Measurements from ENCODE around the gene SREBF1. TPM values are rescaled to one million over a fixed set of nuclear protein-coding genes. Genes with fewer than 3 reads are reported as not detected.

SREBF1 gene
- total RNA-seq, 1 experiment from 2014 or later: 298 TPM

DNA sequence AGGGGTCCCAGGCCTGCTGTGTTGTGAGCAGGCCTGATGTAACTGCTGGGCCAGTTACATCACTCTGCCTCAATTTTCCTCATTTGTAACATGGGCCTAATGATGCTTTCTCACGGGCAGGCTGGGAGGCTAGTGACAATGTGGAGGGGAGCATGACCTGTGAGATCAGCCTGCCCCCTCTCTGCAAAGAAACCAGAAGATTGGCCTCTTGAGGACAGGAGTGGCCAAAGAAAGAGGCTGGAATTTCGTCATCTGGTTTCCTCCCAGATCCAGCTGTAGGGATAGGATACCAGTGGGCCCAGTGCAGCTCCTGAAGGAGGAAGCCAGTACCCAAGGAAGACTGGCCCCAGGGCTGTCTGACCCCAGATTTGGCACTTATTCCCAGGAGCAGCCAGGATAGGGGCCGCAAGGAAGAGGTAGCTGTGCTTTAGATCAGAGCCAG, 615 bp upstream of the SREBF1 start:
- Histone ChIP-seq H3K9me2 (ENCODE audit: insufficient read depth) (no peaks in the 10 kb centered on the region), H3K9ac (ENCODE audit: low read length) (peak overlapping the region; percentile 99), H2AFZ (ENCODE audit: low read depth, low read length, poor library complexity, severe bottlenecking) (no peak overlapping the region), H3K79me2 (ENCODE audit: insufficient read depth, low read length) (peaks cover 52% of the 10 kb centered on the region), H3K36me3 (ENCODE audit: control insufficient read depth in 1 of 2, insufficient read depth in 2 of 2, low read length in 2 of 2) (peaks cover 0 to 20% of the 10 kb centered on the region in 2 experiments; a peak in 1 of 4 replicates), H3K4me2 (ENCODE audit: low read length) (peak overlapping the region; percentile 88), H4K20me1 (ENCODE audit: insufficient read depth) (no peaks in the 10 kb centered on the region), H3K27me3 (ENCODE audit: insufficient read depth, low read length) (no peaks in the 10 kb centered on the region), H3K27ac (ENCODE audit: low read depth, low read length) (peak overlapping the region; percentile 98), H3K9me3 (ENCODE audit: control insufficient read depth in 1 of 2, insufficient read depth in 1 of 2, low read depth in 1 of 2, low read length in 2 of 2) (no peaks in the 10 kb centered on the region), H3K4me3 (replicated peaks in 1 of 2; ENCODE audit: low read depth in 1 of 2, low read length in 2 of 2) (peak overlapping the region; percentile 78 to 84), H3K4me1 (ENCODE audit: control insufficient read depth in 1 of 2, insufficient read depth in 2 of 2, low read length in 2 of 2) (peaks cover 66 to 83% of the 10 kb centered on the region in 2 experiments)
- intact Hi-C loops (cut with micrococcal nuclease): loop anchor here (10.0 kb wide), 1 partner anchor 153 kb away; the partner anchor contains the start of gene RAI1
- peak; percentile 13 for ATAC-seq
- RAD21 ChIA-PET (ENCODE audit: low non-redundant PET in 1 of 2, low total read pairs in 2 of 2, uncharacterized antibody in 2 of 2, unreplicated experiment in 2 of 2): no interaction called here
- 0 out of 2 replicates have a peak, but pooled peaks have one; percentile 25 for TF ChIP-seq SIN3A (IDR thresholded peaks at IDR 0.05; ENCODE audit: low read depth)
- peak; percentile 15 for TF ChIP-seq YY1 (IDR thresholded peaks at IDR 0.05; ENCODE audit: extremely low read depth, insufficient replicate concordance, low read depth, low read length)
- TF ChIP-seq, protein P1, sequence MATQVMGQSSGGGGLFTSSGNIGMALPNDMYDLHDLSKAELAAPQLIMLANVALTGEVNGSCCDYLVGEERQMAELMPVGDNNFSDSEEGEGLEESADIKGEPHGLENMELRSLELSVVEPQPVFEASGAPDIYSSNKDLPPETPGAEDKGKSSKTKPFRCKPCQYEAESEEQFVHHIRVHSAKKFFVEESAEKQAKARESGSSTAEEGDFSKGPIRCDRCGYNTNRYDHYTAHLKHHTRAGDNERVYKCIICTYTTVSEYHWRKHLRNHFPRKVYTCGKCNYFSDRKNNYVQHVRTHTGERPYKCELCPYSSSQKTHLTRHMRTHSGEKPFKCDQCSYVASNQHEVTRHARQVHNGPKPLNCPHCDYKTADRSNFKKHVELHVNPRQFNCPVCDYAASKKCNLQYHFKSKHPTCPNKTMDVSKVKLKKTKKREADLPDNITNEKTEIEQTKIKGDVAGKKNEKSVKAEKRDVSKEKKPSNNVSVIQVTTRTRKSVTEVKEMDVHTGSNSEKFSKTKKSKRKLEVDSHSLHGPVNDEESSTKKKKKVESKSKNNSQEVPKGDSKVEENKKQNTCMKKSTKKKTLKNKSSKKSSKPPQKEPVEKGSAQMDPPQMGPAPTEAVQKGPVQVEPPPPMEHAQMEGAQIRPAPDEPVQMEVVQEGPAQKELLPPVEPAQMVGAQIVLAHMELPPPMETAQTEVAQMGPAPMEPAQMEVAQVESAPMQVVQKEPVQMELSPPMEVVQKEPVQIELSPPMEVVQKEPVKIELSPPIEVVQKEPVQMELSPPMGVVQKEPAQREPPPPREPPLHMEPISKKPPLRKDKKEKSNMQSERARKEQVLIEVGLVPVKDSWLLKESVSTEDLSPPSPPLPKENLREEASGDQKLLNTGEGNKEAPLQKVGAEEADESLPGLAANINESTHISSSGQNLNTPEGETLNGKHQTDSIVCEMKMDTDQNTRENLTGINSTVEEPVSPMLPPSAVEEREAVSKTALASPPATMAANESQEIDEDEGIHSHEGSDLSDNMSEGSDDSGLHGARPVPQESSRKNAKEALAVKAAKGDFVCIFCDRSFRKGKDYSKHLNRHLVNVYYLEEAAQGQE (IDR thresholded peaks at IDR 0.05; ENCODE audit: low read depth): no peak
- TF ChIP-seq EZH2 (IDR thresholded peaks at IDR 0.05): no peak
- no peak for TF ChIP-seq POLR2AphosphoS5 (IDR thresholded peaks at IDR 0.05; ENCODE audit: low read depth, low read length)
- no peak for TF ChIP-seq TCF7L2 (IDR thresholded peaks at IDR 0.05; ENCODE audit: borderline replicate concordance, extremely low read depth, insufficient read depth, insufficient read length)
- TF ChIP-seq SP1 (IDR thresholded peaks at IDR 0.05; ENCODE audit: low read depth): no peak
- TF ChIP-seq POLR2A (IDR thresholded peaks at IDR 0.05; ENCODE audit: borderline replicate concordance, extremely low read depth, insufficient read depth, insufficient read length): peak; percentile 19
- TF ChIP-seq RAD21 (IDR thresholded peaks at IDR 0.05; ENCODE audit: low read depth): peak; percentile 18; the same call in 1 of the 2 replicates
- TF ChIP-seq, protein P2, sequence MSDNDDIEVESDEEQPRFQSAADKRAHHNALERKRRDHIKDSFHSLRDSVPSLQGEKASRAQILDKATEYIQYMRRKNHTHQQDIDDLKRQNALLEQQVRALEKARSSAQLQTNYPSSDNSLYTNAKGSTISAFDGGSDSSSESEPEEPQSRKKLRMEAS (IDR thresholded peaks at IDR 0.05): peak; percentile 51; the same call in 1 of the 2 replicates
- TF ChIP-seq, protein P3, sequence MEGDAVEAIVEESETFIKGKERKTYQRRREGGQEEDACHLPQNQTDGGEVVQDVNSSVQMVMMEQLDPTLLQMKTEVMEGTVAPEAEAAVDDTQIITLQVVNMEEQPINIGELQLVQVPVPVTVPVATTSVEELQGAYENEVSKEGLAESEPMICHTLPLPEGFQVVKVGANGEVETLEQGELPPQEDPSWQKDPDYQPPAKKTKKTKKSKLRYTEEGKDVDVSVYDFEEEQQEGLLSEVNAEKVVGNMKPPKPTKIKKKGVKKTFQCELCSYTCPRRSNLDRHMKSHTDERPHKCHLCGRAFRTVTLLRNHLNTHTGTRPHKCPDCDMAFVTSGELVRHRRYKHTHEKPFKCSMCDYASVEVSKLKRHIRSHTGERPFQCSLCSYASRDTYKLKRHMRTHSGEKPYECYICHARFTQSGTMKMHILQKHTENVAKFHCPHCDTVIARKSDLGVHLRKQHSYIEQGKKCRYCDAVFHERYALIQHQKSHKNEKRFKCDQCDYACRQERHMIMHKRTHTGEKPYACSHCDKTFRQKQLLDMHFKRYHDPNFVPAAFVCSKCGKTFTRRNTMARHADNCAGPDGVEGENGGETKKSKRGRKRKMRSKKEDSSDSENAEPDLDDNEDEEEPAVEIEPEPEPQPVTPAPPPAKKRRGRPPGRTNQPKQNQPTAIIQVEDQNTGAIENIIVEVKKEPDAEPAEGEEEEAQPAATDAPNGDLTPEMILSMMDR (IDR thresholded peaks at IDR 0.05 in 2 of 3, conservative IDR thresholded peaks at IDR 0.05 in 1 of 3; ENCODE audit: borderline replicate concordance in 1 of 3, insufficient read depth in 1 of 3, low read depth in 2 of 3, low read length in 2 of 3): no peak
- DNase-seq (ENCODE audit: low read depth, low spot score): peak; percentile 69
- CTCF ChIA-PET: interaction anchor here (1.2 to 2.0 kb wide), 5 partner anchors 9 to 82 kb away, joined by 3 to 7 read pairs (median 4); no protein-coding TSS in a partner anchor
- POLR2A ChIA-PET: interaction anchor here (1.0 to 4.2 kb wide), 12 partner anchors 9 to 162 kb away, joined by 3 to 112 read pairs (median 6); partner anchors contain the start of genes DRC3 and TOM1L2
- TSS peak; percentile 71 for BruUV-seq (replicated peaks)

Data from HCT116 (cell line).